HepG2 (cell line): ENCODE measurements around the gene TMTC2. TPM values are rescaled to one million over a fixed set of nuclear protein-coding genes. Genes with fewer than 3 reads are reported as not detected.

Source experiments
- ATAC-seq: fragments of 200-7000 bp; cut with Tn5 transposase; 3 replicates; pipeline ENCODE4 v1.9.1; 2020; ENCODE audit warnings: mild to moderate bottlenecking, moderate library complexity
- BruUV-seq: library from RNA; stranded (reverse); fragments of 400-500 nt; replicated peaks from 2 replicates; lab custom pipeline; 2021; lab: Mats Ljungman, UMichigan
- CTCF ChIA-PET: fragments of 300-600 bp; formaldehyde crosslinking; extraction: SDS; loops from one replicate; lab custom pipeline; 2021; ENCODE audit warnings: low total read pairs, inconsistent platforms, low intra/inter-chr PET ratio; lab: Yijun Ruan, JAX
- POLR2A ChIA-PET: fragments of 350-600 bp; sonication (Branson Sonifier 250); formaldehyde crosslinking; loops from one replicate; lab custom pipeline; 2020; ENCODE audit warnings: antibody characterized with exemption, inconsistent platforms; lab: Yijun Ruan, JAX
- DNase-seq: peaks from one replicate; pipeline ENCODE4 v3.0.0-alpha.2; 2015; ENCODE audit warnings: low spot score
- FAIRE-seq: peaks from 3 replicates; lab custom pipeline; 2011; peaks lifted over from hg19 to GRCh38; lab: Jason Lieb, UNC
- H2AFZ ChIP-seq: one replicate; pipeline ENCODE4 v1.6.1; 2011; ENCODE audit warnings: low read length, inconsistent platforms
- H3K27ac ChIP-seq: fragments of 300-600 bp; 3 replicates; pipeline ENCODE4 v1.8.0; 2011; ENCODE audit warnings: mixed run types, mild to moderate bottlenecking, mixed read lengths, low read length, inconsistent platforms; ENCODE audit not compliant: insufficient read depth; ENCODE audit errors: extremely low read length
- H3K27me3 ChIP-seq, 2 experiments: fragments of 200-600 bp in 1 of 2; 2 replicates in 1 of 2; 3 replicates in 1 of 2; pipeline versions ENCODE4 v1.6.0 to v1.8.0; 2011; ENCODE audit warnings: low read length in 2 of 2, mild to moderate bottlenecking in 2 of 2, moderate library complexity in 2 of 2, inconsistent platforms in 1 of 2; ENCODE audit not compliant: insufficient read depth in 2 of 2, control insufficient read depth in 1 of 2
- H3K36me3 ChIP-seq, 2 experiments: fragments of 200-600 bp in 1 of 2; replicated peaks in 1 of 2; 2 replicates in 1 of 2; 3 replicates in 1 of 2; pipeline versions ENCODE4 v1.5.1 to v1.8.0; 2011; ENCODE audit warnings: low read length in 2 of 2, inconsistent platforms in 1 of 2; ENCODE audit not compliant: insufficient read depth in 2 of 2, control insufficient read depth in 1 of 2
- H3K4me1 ChIP-seq: 2 replicates; pipeline ENCODE4 v1.5.1; 2012; ENCODE audit warnings: low read length, inconsistent platforms; ENCODE audit not compliant: insufficient read depth
- H3K4me2 ChIP-seq: 2 replicates; pipeline ENCODE4 v1.6.0; 2011; ENCODE audit warnings: low read depth, low read length, inconsistent platforms
- H3K4me3 ChIP-seq, 3 experiments: fragments of 200-600 bp in 1 of 3; sonication (generic), shearing (Covaris generic) in 1 of 3; replicated peaks in 1 of 3; 2 replicates each; pipeline ENCODE4 v1.5.1; 2011 to 2016; ENCODE audit warnings: low read length in 3 of 3, inconsistent platforms in 2 of 3, low read depth in 2 of 3, mild to moderate bottlenecking in 2 of 3, control low read depth in 1 of 3, mixed read lengths in 1 of 3; ENCODE audit not compliant: insufficient read depth in 1 of 3
- H3K79me2 ChIP-seq: one replicate; pipeline ENCODE4 v1.6.1; 2011; ENCODE audit warnings: low read length, inconsistent platforms; ENCODE audit not compliant: insufficient read depth
- H3K9ac ChIP-seq: 2 replicates; pipeline ENCODE4 v1.6.0; 2011; ENCODE audit warnings: mild to moderate bottlenecking, low read depth, low read length, inconsistent platforms; ENCODE audit not compliant: insufficient read depth
- H3K9me3 ChIP-seq: 2 replicates; pipeline ENCODE4 v1.5.1; 2012; ENCODE audit warnings: mild to moderate bottlenecking, low read length
- H4K20me1 ChIP-seq: 2 replicates; pipeline ENCODE4 v1.6.0; 2011; ENCODE audit warnings: inconsistent platforms, mild to moderate bottlenecking, low read length, moderate library complexity; ENCODE audit not compliant: insufficient read depth
- CCDC6 ChIP-seq: sonication (generic); formaldehyde crosslinking; IDR thresholded peaks from 2 replicates; pipeline ENCODE4 v1.8.1; 2022; ENCODE audit warnings: mild to moderate bottlenecking, missing genetic modification reagents, moderate library complexity
- KLF16 ChIP-seq, 2 experiments: sonication (generic) in 1 of 2; formaldehyde crosslinking in 1 of 2; IDR thresholded peaks; 2 replicates each; pipeline versions ENCODE4 v1.6.1 to v1.8.0; 2016 to 2023; ENCODE audit warnings: missing genetic modification reagents in 2 of 2, missing compliant biosample characterization in 1 of 2
- MTA3 ChIP-seq: sonication (generic); formaldehyde crosslinking; IDR thresholded peaks from 2 replicates; pipeline ENCODE4 v1.4.0; 2020; ENCODE audit warnings: missing genetic modification reagents
- NR2F2 ChIP-seq: IDR thresholded peaks from 2 replicates; pipeline ENCODE4 v1.6.1; 2012; ENCODE audit warnings: low read depth, inconsistent platforms, borderline replicate concordance
- RFX5 ChIP-seq: IDR thresholded peaks from 2 replicates; pipeline ENCODE4 v1.6.1; 2011; ENCODE audit warnings: low read depth, low read length, improper control_type of control experiment
- SMAD9 ChIP-seq: sonication (generic); formaldehyde crosslinking; IDR thresholded peaks from 2 replicates; pipeline ENCODE4 v1.5.1; 2020; ENCODE audit warnings: mild to moderate bottlenecking, missing genetic modification reagents
- TARDBP ChIP-seq: sonication (generic); formaldehyde crosslinking; IDR thresholded peaks from 2 replicates; pipeline ENCODE4 v1.8.0; 2022; ENCODE audit warnings: mild to moderate bottlenecking, missing genetic modification reagents
- TFAP4 ChIP-seq: sonication (generic); IDR thresholded peaks from 2 replicates; pipeline ENCODE4 v1.6.1; 2016; ENCODE audit warnings: low read depth, borderline replicate concordance
- ZBTB7B ChIP-seq: sonication (generic); formaldehyde crosslinking; IDR thresholded peaks from 2 replicates; pipeline ENCODE4 v1.4.0; 2020; ENCODE audit warnings: missing genetic modification reagents
- ZNF572 ChIP-seq: sonication (generic); formaldehyde crosslinking; IDR thresholded peaks from 2 replicates; pipeline ENCODE4 v1.5.1; 2020; ENCODE audit warnings: mild to moderate bottlenecking, missing genetic modification reagents
- ZNF766 ChIP-seq: sonication (generic); formaldehyde crosslinking; IDR thresholded peaks from 2 replicates; pipeline ENCODE4 v1.5.0; 2020; ENCODE audit warnings: missing genetic modification reagents, borderline replicate concordance
- ZNF841 ChIP-seq: sonication (generic); formaldehyde crosslinking; IDR thresholded peaks from 2 replicates; pipeline ENCODE4 v1.8.1; 2023; ENCODE audit warnings: missing genetic modification reagents, borderline replicate concordance
- in situ Hi-C: cut with HindIII; loops from 2 replicates; pipeline ENCODE4 v1.10.0; 2017; ENCODE audit warnings: low pct_unique_long_range_greater_than_20kb; ENCODE audit not compliant: extremely low pct_ligation_motif_present
- intact Hi-C: fragments of 100-400 bp; cut with micrococcal nuclease; formaldehyde crosslinking; loops from one replicate; pipeline ENCODE4 v1.10.0; 2022; ENCODE audit not compliant: unreplicated experiment
- polyA plus RNA-seq, 8 experiments: library from polyadenylated mRNA; depleted of rRNA in 3 of 8; stranded (reverse) in 7 of 8; unstranded in 1 of 8; fragments of >200 nt; fragmentation: Illumina TruSeq in 4 of 8; extraction: Trizol in 4 of 8; gene quantifications; 2 replicates each; pipeline versions ENCODE4 v1.2.1 to v1.2.3, GENCODE V29; 2011 to 2016; ENCODE audit warnings: low read depth in 4 of 8, missing spikeins in 1 of 8, mixed read lengths in 1 of 8; ENCODE audit not compliant: insufficient read depth in 1 of 8
- total RNA-seq, 5 experiments: library from RNA; depleted of rRNA; stranded (reverse); fragments of >200 nt; fragmentation: Illumina TruSeq; extraction: Trizol; gene quantifications; 2 replicates each; pipeline ENCODE4 v1.2.3, GENCODE V29; 2016; ENCODE audit warnings: low read depth in 1 of 5

Gene TMTC2
- total and polyA plus RNA-seq, 2 of the 13 experiments (the other 11 are each of a cell fraction or from before 2014, with no cell fraction given): 0.55 to 0.63 TPM

GRCh38 chr12:82958966-82959365 lies 272.3 kb downstream of the TMTC2 start:
- H3K9me3 ChIP-seq: no peaks in the 10 kb centered on the region
- in situ Hi-C loops (no loop called here), intact Hi-C loops (no loop called here)
- BruUV-seq: no TSS peak
- no peaks in the 10 kb centered on the region for H3K27me3 ChIP-seq
- no peak overlapping the region for H3K9ac ChIP-seq
- no peak for TF ChIP-seq TFAP4
- no peak for TF ChIP-seq TARDBP
- TF ChIP-seq RFX5: no peak
- TF ChIP-seq ZNF841 (CRISPR knock-in tag): no peak
- no peak for TF ChIP-seq MTA3 (CRISPR knock-in tag)
- no peak for TF ChIP-seq KLF16 (CRISPR knock-in tag; IDR thresholded peaks at IDR 0.05)
- no peak for TF ChIP-seq NR2F2
- TF ChIP-seq SMAD9 (CRISPR knock-in tag): no peak
- TF ChIP-seq ZBTB7B (CRISPR knock-in tag): no peak
- TF ChIP-seq CCDC6 (CRISPR knock-in tag): no peak
- TF ChIP-seq ZNF766 (CRISPR knock-in tag): no peak
- TF ChIP-seq ZNF572 (CRISPR knock-in tag): no peak
- FAIRE-seq (no peak), DNase-seq (no peak), ATAC-seq (no peak)
- no peaks in the 10 kb centered on the region for H3K36me3 ChIP-seq
- POLR2A ChIA-PET: no interaction called here
- no peaks in the 10 kb centered on the region for H3K4me1 ChIP-seq
- no peak overlapping the region for H3K4me2 ChIP-seq
- H3K27ac ChIP-seq: no peak overlapping the region
- no peak overlapping the region for H2AFZ ChIP-seq
- CTCF ChIA-PET: no interaction called here
- H3K4me3 ChIP-seq: no peak overlapping the region
- H3K79me2 ChIP-seq: no peaks in the 10 kb centered on the region
- H4K20me1 ChIP-seq: no peaks in the 10 kb centered on the region
